Testis (tissue), 3 donors: ENCODE measurements around the gene COG1. TPM values are rescaled to one million over a fixed set of nuclear protein-coding genes. Genes with fewer than 3 reads are reported as not detected.
A peak's percentile ranks its signal among the peaks of the same experiment; 100 is the strongest.

Source experiments
- DNase-seq: peaks from one replicate; pipeline ENCODE4 v3.0.0-alpha.2; 2019
- H3K27ac ChIP-seq, 2 donors: fragments of 200-600 bp; sonication (generic); one replicate each; pipeline ENCODE4 v1.5.1; 2019
- H3K27me3 ChIP-seq: fragments of 200-600 bp; sonication (generic); one replicate; pipeline ENCODE4 v1.5.1; 2019
- H3K36me3 ChIP-seq: fragments of 200-600 bp; sonication (generic); one replicate; pipeline ENCODE4 v1.5.1; 2017; ENCODE audit warnings: low read depth; ENCODE audit errors: missing control alignments
- H3K4me1 ChIP-seq: fragments of 200-600 bp; sonication (generic); one replicate; pipeline ENCODE4 v1.5.1; 2019
- H3K4me3 ChIP-seq, 2 donors: fragments of 200-600 bp; sonication (generic); one replicate each; pipeline ENCODE4 v1.5.1; 2017 to 2019
- H3K9me3 ChIP-seq: fragments of 200-600 bp; sonication (generic); one replicate; pipeline ENCODE4 v1.5.1; 2017
- POLR2A ChIP-seq: fragments of 450-650 bp; IDR thresholded peaks from one replicate; pipeline ENCODE4 v1.6.1; 2017; ENCODE audit warnings: antibody characterized with exemption, mild to moderate bottlenecking, moderate library complexity
- WGBS, 2 donors: methylation state at CpG; one replicate each; pipeline ENCODE4 v1.1.5; 2018; 5-methylcytosine and 5-hydroxymethylcytosine counted together
- intact Hi-C: fragments of 100-400 bp; cut with DNase I; formaldehyde crosslinking; loops from one replicate; pipeline ENCODE4 v1.15.1; 2023; ENCODE audit warnings: low total_unique reads
- polyA plus RNA-seq: library from polyadenylated mRNA; stranded (reverse); fragments of 350-450 nt; fragmentation: Illumina TruSeq; extraction: RNeasy Lipid Tissue Mini Kit (QIAGEN cat#74804); gene quantifications from one replicate; pipeline ENCODE4 v1.2.3, GENCODE V29; 2014; ENCODE audit warnings: low read depth, low replicate concordance; ENCODE audit not compliant: insufficient read depth
- total RNA-seq, 2 donors: library from RNA; depleted of rRNA; stranded (reverse); fragments of >200 nt; gene quantifications; one replicate each; pipeline ENCODE4 v1.2.3, GENCODE V29; 2016
- TF ChIP-seq, protein P1 (sequence below), 3 experiments: fragments of 450-650 bp in 2 of 3; fragments of 200-600 bp in 1 of 3; sonication (generic) in 1 of 3; IDR thresholded peaks; one replicate each; pipeline ENCODE4 v1.5.1; 2016 to 2019; ENCODE audit warnings: antibody characterized with exemption in 3 of 3, mild to moderate bottlenecking in 2 of 3, moderate library complexity in 1 of 3

The COG1 gene
- total and polyA plus RNA-seq, 3 donors from 2014 or later: 56.3 to 61.8 (median 58.3) TPM

DNA sequence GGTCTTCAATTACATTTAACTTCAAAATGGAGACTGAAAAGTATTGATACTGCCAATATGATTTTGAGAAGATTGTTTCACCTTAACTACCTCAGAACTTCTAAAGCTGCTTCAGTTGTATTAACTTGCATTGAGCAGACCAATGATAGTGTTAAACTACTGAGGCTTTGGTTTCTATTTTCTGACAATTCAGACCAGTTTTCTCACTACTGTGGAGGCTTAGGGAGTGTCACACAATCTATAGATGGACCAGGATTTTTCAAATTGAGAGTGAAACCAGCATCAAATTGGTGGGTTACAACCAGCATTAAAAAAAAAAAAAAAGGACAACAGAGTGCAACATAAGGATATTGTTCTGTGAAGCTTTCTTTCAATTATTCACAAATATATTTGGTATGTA lies 21.2 kb downstream of the COG1 start:
- TF ChIP-seq, protein P1, sequence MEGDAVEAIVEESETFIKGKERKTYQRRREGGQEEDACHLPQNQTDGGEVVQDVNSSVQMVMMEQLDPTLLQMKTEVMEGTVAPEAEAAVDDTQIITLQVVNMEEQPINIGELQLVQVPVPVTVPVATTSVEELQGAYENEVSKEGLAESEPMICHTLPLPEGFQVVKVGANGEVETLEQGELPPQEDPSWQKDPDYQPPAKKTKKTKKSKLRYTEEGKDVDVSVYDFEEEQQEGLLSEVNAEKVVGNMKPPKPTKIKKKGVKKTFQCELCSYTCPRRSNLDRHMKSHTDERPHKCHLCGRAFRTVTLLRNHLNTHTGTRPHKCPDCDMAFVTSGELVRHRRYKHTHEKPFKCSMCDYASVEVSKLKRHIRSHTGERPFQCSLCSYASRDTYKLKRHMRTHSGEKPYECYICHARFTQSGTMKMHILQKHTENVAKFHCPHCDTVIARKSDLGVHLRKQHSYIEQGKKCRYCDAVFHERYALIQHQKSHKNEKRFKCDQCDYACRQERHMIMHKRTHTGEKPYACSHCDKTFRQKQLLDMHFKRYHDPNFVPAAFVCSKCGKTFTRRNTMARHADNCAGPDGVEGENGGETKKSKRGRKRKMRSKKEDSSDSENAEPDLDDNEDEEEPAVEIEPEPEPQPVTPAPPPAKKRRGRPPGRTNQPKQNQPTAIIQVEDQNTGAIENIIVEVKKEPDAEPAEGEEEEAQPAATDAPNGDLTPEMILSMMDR (IDR thresholded peaks at IDR 0.05): no peak
- TF ChIP-seq POLR2A: no peak
- H3K27ac ChIP-seq: no peak overlapping the region
- intact Hi-C loops: no loop called here

DNA sequence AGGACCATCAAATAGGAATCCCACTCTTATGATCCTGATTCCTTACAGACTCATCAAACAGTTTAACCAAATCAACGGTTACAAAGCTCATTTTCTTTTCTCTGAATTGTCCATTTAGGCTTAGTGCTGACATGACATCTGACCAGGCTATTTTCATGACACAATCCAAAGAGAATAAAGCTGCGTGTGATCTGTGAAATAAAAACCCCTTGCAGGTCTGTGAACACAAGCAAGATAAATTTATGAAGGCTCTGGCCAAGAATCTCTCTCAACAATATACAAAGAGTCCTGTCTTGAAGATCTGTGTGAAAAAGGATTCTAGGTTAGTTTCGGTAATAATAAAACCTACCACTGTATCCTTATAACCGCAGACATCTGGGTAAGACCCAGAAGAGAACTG lies 22.0 kb downstream of the COG1 start:
- TF ChIP-seq POLR2A: no peak
- TF ChIP-seq, protein P1 (IDR thresholded peaks at IDR 0.05): no peak
- no peak for DNase-seq
- Histone ChIP-seq H3K27me3 (no peaks in the 10 kb centered on the region), H3K9me3 (no peaks in the 10 kb centered on the region), H3K36me3 (no peaks in the 10 kb centered on the region), H3K4me1 (no peaks in the 10 kb centered on the region), H3K27ac (no peak overlapping the region), H3K4me3 (no peak overlapping the region)
- intact Hi-C loops: no loop called here
- WGBS, 2 donors: 68 to 84% methylated on average over 4 of the region's 4 CpGs

More for the DNA sequence above, 21.2 kb downstream of the COG1 start:
- H3K36me3 ChIP-seq: no peaks in the 10 kb centered on the region
- no peak overlapping the region for H3K4me3 ChIP-seq
- no peaks in the 10 kb centered on the region for H3K9me3 ChIP-seq
- no peak for DNase-seq
- no peaks in the 10 kb centered on the region for H3K4me1 ChIP-seq
- no peaks in the 10 kb centered on the region for H3K27me3 ChIP-seq

DNA sequence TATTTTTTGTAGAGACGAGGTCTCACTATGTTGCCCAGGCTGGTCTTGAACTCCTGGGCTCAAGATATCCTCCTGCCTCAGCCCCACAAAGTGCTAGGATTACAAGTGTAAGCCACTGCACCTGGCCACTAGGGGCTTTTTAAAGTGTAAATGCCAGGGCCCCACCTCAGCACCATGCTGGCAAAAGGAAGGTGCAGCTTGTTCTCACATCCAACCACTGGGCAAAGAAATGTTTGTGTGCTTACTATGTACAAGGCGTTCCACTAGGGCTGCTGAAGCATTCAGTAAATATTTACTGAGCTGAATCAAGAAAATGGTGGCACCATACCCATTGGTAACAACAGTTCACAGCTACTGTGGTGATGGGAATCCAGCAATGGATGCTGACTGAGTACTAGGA lies 22.6 kb downstream of the COG1 start:
- H3K4me1 ChIP-seq: no peaks in the 10 kb centered on the region
- WGBS, 2 donors: 98 to 100% methylated on average over 2 of the region's 2 CpGs
- no peak for TF ChIP-seq POLR2A
- TF ChIP-seq, protein P1 (IDR thresholded peaks at IDR 0.05): peak in 1 of 3 experiments; percentile 13
- intact Hi-C loops: no loop called here
- no peak for DNase-seq
- H3K36me3 ChIP-seq: no peaks in the 10 kb centered on the region
- no peaks in the 10 kb centered on the region for H3K27me3 ChIP-seq
- no peak overlapping the region for H3K27ac ChIP-seq
- H3K4me3 ChIP-seq: no peak overlapping the region
- no peaks in the 10 kb centered on the region for H3K9me3 ChIP-seq

DNA sequence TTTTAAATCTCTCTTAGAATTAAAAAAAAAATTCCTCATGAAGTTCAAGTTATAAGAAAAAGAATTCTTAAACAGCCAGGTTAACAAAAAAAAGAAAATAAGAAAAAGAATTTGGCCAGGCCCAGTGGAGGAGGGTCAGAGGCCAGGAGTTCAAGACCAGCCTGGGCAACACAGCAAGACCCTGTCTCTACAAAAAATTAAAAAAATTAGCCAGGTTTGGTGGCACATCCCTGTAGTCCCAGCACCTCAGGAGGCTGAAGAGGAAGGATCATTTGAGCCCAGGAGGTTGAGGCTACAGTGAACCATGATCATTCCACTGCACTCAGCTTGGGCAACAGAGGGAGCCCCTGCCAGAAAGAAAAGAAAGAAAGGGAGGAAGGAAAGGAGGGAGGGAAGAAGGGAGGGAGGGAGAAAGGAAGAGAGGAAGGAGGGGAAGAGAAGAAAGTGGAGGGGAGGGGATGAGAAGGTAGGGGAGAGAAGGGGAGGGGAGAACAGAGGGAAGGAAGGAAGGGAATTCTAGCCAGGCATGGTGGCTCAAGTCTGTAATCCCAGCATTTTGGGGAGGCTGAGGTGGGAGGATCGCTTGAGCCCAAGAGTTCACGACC lies 30.9 kb downstream of the COG1 start:
- 89 to 93% methylated on average over 2 of the region's 2 CpGs for WGBS, 2 donors
- intact Hi-C loops: no loop called here
- Histone ChIP-seq H3K27me3 (no peaks in the 10 kb centered on the region), H3K4me3 (no peak overlapping the region), H3K4me1 (peaks cover under 1% of the 10 kb centered on the region), H3K36me3 (no peaks in the 10 kb centered on the region), H3K27ac (no peak overlapping the region), H3K9me3 (no peaks in the 10 kb centered on the region)
- no peak for DNase-seq
- no peak for TF ChIP-seq POLR2A
- TF ChIP-seq, protein P1 (IDR thresholded peaks at IDR 0.05): no peak

DNA sequence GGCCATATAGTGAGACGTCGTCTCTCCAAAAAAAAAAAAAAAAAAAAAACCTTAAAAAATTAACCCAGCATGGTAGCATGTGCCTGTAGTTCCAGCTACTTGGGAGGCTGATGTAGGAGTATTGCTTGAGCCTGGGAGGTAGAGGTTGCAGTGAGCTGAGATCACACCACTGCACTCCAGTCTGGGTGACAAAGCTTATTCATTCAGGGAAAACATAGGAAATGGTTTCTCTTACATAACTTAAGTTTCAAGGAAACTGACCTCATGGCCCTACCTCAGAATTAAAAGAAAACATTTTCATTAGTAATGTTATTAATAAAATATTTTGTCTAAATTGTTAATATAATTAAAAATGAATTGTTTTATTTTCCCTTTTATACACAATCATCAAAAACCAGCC lies 31.4 kb downstream of the COG1 start:
- intact Hi-C loops: no loop called here
- peaks cover 5% of the 10 kb centered on the region for H3K4me1 ChIP-seq
- H3K27ac ChIP-seq: no peak overlapping the region
- no peaks in the 10 kb centered on the region for H3K27me3 ChIP-seq
- H3K9me3 ChIP-seq: no peaks in the 10 kb centered on the region
- TF ChIP-seq, protein P1 (IDR thresholded peaks at IDR 0.05): no peak
- no peak for TF ChIP-seq POLR2A
- 89 to 93% methylated on average over 2 of the region's 2 CpGs for WGBS, 2 donors
- no peaks in the 10 kb centered on the region for H3K36me3 ChIP-seq
- H3K4me3 ChIP-seq: no peak overlapping the region
- no peak for DNase-seq
